ENCODE data around the gene SH3RF3.
"Not testable (repeated sequence)": the region's sequence is repeated elsewhere in the genome, so short reads cannot be mapped to it uniquely, and the experiment has no call there.

SH3RF3 gene

GRCh38 chr2:109220860-109221259, 91.9 kb downstream of the SH3RF3 start:
- DNase-seq (ENCODE audit: low spot score): no peak

DNA sequence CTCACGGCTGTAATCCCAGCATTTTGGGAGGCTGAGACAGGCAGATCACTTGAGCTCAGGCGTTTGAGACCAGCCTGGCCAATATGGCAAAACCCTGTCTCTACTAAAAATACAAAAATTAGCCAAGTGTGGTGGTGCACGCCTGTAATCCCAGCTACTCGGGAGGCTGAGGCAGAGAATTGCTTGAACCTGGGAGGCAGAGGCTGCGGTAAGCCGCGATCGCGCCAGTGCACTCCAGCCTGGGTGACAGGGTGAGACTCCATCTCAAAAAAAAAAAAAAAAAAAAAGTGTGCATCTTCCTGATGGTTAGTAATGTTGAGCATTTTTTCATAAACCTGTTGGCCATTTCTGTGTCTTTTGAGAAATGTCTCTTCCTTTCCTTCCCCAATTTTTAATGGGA, 92.3 kb downstream of the SH3RF3 start:
- not testable (repeated sequence) for DNase-seq (ENCODE audit: low spot score)

- no peak for DNase-seq (ENCODE audit: low spot score)
Observed at GRCh38 chr2:109222422-109222821, 93.4 kb downstream of the SH3RF3 start.

DNA sequence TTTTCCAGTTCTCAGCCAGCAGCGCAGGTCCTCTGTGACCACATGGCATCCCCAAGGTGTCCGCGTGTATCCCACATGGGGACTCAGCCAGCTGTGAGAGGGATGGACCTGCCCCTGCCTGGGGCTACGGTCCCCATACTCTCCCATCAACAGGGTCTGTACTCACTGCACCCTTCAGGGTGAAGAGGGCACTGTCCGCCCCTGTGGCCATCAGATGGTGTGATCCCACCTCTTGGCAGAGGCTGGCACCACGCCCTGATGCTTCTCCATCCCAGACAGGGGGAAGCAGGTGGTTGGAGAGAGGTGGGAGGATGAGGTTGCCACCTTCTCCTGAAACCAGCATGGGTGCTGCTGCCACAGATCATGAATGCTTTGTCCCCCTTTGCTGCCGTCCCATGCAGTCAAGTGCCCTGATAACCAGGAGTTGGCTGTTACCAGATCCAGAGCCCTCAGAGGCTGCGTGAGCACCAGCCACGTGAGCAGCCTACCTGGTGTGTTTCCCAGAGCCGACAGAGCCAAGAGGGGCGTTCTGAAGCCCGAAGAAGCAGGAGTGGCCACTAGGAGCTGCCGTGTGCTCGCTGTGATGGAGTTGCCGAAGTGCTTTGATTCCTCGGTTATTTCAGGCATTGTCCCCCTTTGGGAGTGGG, 93.9 kb downstream of the SH3RF3 start:
- no peak for DNase-seq (ENCODE audit: low spot score)

DNA sequence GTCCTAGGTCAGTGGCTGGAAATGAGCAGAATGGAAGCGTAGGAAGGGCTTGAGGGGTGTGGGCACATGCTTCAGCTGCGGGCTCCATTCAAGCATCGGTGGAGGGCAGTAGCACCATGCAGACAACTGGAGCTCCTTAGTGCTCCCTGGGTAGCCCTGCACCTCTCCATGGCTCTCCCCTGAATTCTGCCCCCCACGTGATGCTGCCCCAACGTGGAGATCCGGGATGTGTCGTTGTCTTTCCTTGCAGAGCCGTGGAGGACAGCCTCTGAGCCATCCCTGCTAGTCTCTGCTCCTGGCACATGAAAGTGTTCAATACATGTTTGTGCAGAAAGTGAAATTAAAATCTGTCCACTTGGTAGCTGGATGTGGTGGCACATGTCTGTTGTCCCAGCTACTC, 94.5 kb downstream of the SH3RF3 start:
- no peak for DNase-seq (ENCODE audit: low spot score)

- not testable (repeated sequence) for DNase-seq (ENCODE audit: low spot score)
Observed at GRCh38 chr2:109224341-109224740, 95.3 kb downstream of the SH3RF3 start.

GRCh38 chr2:109225170-109225782, 96.3 kb downstream of the SH3RF3 start:
- no peak for DNase-seq (ENCODE audit: low spot score)

DNA sequence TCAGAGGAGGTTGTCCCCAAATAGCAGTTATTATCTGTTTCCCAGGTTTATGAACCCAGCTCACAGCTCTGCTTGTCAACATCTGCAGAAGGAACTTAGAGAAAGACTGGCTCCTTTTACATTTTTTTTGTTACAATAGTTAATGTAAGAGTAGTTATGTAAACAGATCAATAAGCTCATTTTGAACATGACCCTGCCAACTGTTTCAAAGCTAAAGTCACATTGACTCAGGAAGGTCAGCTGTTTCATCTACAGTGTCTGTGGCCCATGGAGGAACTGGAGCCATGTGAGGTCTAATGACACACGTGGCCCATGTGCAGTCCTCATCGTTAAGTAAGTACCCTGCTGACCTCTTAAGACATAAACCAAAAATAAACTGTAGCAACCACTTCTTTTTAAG, 97.1 kb downstream of the SH3RF3 start:
- DNase-seq (ENCODE audit: low spot score): no peak

DNA sequence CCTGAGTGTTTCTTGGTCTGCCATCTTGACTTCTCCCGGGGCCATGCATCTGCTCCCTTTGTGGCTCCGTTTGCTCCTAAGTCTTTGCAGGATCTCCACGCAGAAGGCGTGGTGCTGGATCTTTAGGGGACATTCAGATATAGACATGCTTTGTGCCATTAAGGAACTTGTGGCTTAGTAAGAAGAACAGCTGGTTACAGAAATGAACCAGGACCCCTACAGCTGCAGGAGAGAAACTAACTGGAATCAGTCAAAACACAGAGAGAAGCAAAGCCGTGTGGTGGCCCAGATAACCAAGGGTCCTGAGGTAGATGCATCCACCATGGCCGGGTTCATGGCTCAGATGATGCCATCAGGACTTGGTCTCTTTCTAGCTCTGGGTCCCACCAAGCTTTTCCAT, 97.6 kb downstream of the SH3RF3 start:
- DNase-seq (ENCODE audit: low spot score): no peak

DNA sequence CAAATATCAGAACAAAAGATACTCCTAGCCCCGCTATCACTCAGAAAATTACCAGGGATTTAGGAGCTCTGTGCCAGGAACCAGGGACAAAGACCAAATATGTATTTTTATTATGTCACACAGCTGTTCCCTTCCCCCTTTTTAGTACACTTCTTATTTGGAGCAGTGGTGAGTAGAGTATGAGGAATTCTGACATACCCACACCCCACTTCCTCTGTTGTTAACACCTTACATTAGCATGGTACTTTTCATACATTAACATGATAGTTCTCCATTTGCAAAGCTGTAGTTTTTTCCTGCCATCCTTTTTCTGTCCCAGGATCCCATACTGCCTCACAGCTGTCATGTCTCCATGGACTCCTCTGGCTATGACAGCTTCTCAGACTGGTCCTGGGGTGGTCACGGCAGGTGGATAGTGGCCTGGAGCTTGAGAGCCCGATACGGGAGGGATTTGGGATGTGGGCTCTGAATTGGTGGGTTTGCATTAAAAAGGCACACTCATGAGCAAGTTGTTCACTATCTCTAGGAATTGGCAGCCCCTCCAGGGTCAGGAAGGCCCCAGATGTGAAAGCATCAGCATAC, 100.2 kb downstream of the SH3RF3 start:
- DNase-seq (ENCODE audit: low spot score): no peak

- DNase-seq (ENCODE audit: low spot score): no peak
Observed at GRCh38 chr2:109230941-109231420, 102.0 kb downstream of the SH3RF3 start.

GRCh38 chr2:109231428-109231827, 102.4 kb downstream of the SH3RF3 start:
- DNase-seq (ENCODE audit: low spot score): no peak

GRCh38 chr2:109231996-109232705, 103.1 kb downstream of the SH3RF3 start:
- no peak for DNase-seq (ENCODE audit: low spot score)

DNA sequence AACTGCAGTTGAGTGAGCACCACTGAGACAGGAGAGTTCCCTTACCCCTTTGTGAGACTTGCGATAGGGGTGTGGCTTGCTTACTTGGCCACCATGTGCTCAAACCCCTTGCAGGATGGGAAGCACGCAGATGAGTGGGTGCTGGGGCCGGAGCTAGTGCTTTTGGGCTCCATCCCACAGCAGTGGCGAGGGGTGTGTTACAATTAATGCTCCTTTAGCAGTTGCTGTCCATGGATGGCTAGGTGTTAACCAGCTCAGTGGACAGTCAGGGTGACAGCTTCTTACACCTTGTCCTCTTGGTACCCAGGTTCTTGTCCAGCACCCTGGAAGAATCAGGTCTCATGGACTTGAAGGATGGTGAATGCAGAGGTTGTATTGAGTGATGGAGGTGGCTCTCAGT, 103.9 kb downstream of the SH3RF3 start:
- no peak for DNase-seq (ENCODE audit: low spot score)

DNA sequence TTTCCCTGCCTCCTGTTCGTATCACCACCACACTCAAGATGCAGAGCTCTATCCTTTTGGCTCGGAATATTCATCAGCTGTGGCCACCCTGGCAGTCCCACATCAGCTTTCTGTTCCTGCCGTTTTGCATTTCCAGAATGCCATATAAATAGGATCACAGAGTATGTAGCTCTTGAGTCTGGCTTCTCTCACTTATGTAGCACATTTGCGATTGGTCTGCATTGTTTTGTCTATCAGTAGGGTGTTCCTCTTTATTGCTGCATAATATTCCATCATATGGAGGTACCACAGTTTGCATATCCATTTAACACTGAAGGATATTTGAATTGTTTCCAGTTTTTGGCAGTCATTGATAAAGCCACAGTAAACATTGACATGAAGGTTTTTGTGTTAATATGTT, 104.6 kb downstream of the SH3RF3 start:
- DNase-seq (ENCODE audit: low spot score): no peak

GRCh38 chr2:109234355-109234754, 105.3 kb downstream of the SH3RF3 start:
- no peak for DNase-seq (ENCODE audit: low spot score)

DNA sequence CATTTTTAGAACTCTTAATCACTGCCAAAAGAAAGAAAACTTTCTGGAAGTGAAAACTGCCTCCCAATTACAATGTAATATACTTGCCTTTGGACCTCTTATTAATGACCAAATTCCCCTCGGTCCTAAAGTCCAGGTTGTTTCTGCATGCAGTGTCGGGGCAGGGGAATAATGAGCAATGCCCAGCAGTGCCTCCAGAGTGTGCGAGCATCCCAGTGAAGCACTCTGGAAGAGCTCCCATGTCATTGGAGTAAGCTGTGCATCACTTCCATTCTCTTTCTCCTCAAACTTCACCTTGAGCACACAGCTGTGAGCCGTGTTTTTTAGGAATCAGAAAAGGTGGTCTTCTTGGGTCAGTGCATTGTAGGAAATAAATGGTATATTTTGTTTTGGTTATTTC, 107.1 kb downstream of the SH3RF3 start:
- DNase-seq (ENCODE audit: low spot score): no peak

- no peak for DNase-seq (ENCODE audit: low spot score)
Observed at GRCh38 chr2:109237792-109238191, 108.8 kb downstream of the SH3RF3 start.

DNA sequence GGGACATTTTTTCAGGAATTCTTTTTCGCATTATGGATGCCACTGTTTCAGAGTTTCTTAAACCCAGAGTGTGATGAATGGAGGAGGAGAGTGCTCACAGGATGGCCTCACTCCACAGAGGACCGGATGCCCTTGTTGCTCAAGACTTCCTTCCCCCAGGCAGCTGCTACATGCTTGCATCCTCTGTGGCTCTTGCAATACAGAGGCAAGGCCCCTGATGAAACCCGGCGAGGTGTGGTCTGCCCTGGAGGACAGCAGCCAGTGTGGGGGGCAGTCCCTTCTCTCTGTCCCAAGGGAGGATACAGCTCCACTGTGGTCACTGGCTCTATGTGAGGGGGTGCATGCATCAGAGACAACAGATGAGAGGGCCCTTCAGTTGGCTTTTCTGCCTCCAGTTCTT, 109.6 kb downstream of the SH3RF3 start:
- no peak for DNase-seq (ENCODE audit: low spot score)

- DNase-seq (ENCODE audit: low spot score): no peak
Observed at GRCh38 chr2:109239720-109240119, 110.7 kb downstream of the SH3RF3 start.

DNA sequence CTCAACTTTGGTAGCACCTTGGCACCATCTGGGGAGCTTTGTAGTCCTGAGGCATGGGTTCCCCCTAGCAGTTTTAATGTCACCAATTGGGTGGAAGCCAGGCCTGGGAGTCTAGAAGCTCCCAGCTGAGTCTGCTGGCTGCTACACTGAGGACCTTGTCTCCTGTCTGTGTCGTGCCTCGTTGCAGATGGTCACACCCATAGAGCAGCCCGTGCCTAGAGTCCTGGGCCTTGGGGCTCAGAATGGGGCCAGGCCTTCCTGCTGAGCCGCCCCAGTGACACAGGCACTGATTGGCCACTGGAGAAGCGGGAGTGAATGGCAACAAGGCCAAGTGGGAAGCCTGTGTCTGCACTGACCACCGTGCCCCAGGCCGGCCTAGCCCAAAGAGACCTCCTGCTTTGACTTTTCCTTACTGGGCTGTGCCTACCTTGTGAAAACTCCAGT, 113.2 kb downstream of the SH3RF3 start:
- DNase-seq (ENCODE audit: low spot score): no peak

- no peak for DNase-seq (ENCODE audit: low spot score)
Observed at GRCh38 chr2:109242654-109243331, 113.8 kb downstream of the SH3RF3 start.
